A673 (cell line): ENCODE data around the gene ATP7B. TPM values are rescaled to one million over a fixed set of nuclear protein-coding genes. Genes with fewer than 3 reads are reported as not detected.

ENCODE experiments used
- BruUV-seq: library from RNA; stranded (reverse); fragments of 400-500 nt; replicated peaks from 2 replicates; lab custom pipeline; 2021; lab: Mats Ljungman, UMichigan
- CTCF ChIA-PET: fragments of 300-600 bp; sonication (Branson Sonifier 250); formaldehyde crosslinking; loops from one replicate; lab custom pipeline; 2022; ENCODE audit warnings: antibody characterized with exemption; lab: Charles Lee
- POLR2A ChIA-PET: fragments of 300-600 bp; sonication (Branson Sonifier 250); formaldehyde crosslinking; loops from one replicate; lab custom pipeline; 2022; ENCODE audit warnings: antibody characterized with exemption; ENCODE audit not compliant: low non-redundant PET; lab: Charles Lee
- DNase-seq: peaks from one replicate; pipeline ENCODE4 v3.0.0-alpha.2; 2015; ENCODE audit warnings: low spot score
- H3K27ac ChIP-seq: fragments of 200-600 bp; sonication (generic); 2 replicates; pipeline ENCODE4 v1.5.1; 2016; ENCODE audit warnings: mixed run types, low read depth, mild to moderate bottlenecking, mixed read lengths, antibody characterized with exemption, low read length; ENCODE audit not compliant: poor library complexity, severe bottlenecking
- H3K27me3 ChIP-seq: fragments of 200-600 bp; sonication (generic); replicated peaks from 2 replicates; pipeline ENCODE4 v1.6.1; 2017; ENCODE audit warnings: mixed run types, low read depth, mild to moderate bottlenecking, mixed read lengths, antibody characterized with exemption, low read length; ENCODE audit not compliant: insufficient read depth, poor library complexity
- H3K36me3 ChIP-seq: fragments of 200-600 bp; sonication (generic); 2 replicates; pipeline ENCODE4 v1.6.1; 2016; ENCODE audit warnings: mixed run types, mild to moderate bottlenecking, mixed read lengths, antibody characterized with exemption, low read length; ENCODE audit not compliant: insufficient read depth, poor library complexity, severe bottlenecking
- H3K4me1 ChIP-seq: fragments of 200-600 bp; sonication (generic); 2 replicates; pipeline ENCODE4 v1.6.1; 2017; ENCODE audit warnings: mixed run types, mild to moderate bottlenecking, mixed read lengths, antibody characterized with exemption, low read length; ENCODE audit not compliant: insufficient read depth, poor library complexity, severe bottlenecking
- H3K4me3 ChIP-seq: fragments of 200-600 bp; sonication (generic); 2 replicates; pipeline ENCODE4 v1.5.1; 2016; ENCODE audit warnings: low read depth, mixed run types, mild to moderate bottlenecking, mixed read lengths, low read length; ENCODE audit not compliant: poor library complexity, severe bottlenecking
- H3K9me3 ChIP-seq: fragments of 200-600 bp; sonication (generic); 2 replicates; pipeline ENCODE4 v1.6.1; 2016; ENCODE audit warnings: mixed run types, low read depth, mild to moderate bottlenecking, mixed read lengths, antibody characterized with exemption, low read length; ENCODE audit not compliant: poor library complexity, severe bottlenecking
- CTCF ChIP-seq: fragments of 300-800, 200-600 bp; sonication (generic); conservative IDR thresholded peaks from 2 replicates; pipeline ENCODE4 v1.5.1; 2017; ENCODE audit warnings: low read depth, mild to moderate bottlenecking, antibody characterized with exemption, low read length, moderate library complexity, mixed read lengths
- EZH2 ChIP-seq: fragments of 200-600 bp; sonication (generic); IDR thresholded peaks from 2 replicates; pipeline ENCODE4 v1.6.1; 2017; ENCODE audit warnings: borderline replicate concordance, low read depth, mild to moderate bottlenecking, mixed read lengths, antibody characterized with exemption, low read length; ENCODE audit not compliant: poor library complexity, severe bottlenecking
- intact Hi-C: fragments of 100-400 bp; cut with micrococcal nuclease; formaldehyde crosslinking; loops from one replicate; pipeline ENCODE4 v1.10.0; 2022; ENCODE audit not compliant: unreplicated experiment
- total RNA-seq: library from RNA; stranded (reverse); gene quantifications from 2 replicates; pipeline ENCODE4 v1.2.3, GENCODE V29; 2021

The ATP7B gene
- total RNA-seq, 1 experiment from 2014 or later: 2.9 TPM

DNA sequence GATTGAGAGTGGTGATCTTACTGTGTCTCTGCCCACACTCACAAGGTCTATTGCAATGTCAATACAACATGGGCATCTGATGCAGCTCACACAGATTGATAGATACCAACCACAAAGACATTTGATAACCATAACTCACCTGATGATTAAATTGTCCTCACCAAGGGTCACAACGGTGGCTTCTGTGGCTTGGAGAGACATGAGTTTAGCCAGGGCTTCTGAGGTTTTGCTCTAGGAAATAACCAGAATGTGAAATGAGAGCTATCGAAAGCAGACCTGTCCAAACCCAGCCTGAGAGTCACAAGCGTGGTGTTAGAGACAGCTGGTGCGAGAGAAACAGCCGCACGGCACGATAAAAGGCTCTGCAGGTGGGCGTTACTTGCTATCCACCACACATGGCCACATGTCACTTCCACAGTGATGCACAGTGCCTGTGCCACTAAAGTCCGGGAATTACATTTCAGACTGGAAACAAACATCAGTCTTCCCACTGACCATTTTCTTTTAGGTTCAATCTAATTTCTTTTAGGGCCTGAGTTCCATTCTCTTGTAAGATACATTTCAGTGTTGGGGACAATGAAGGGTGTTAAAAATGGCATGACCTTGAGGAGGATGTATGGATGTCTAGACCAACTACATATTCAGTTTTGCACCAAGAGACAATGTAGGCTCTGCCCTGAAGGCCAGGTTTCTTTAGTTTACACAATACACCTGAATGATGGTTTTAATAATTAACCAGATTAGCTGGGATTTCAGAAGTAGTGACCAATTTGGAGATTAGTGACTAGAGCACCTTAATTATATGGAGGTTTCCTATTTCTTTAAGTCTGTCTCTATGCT lies 53.7 kb downstream of the ATP7B start:
- Histone ChIP-seq H3K27me3 (peaks cover 7% of the 10 kb centered on the region), H3K9me3 (no peaks in the 10 kb centered on the region), H3K27ac (no peak overlapping the region), H3K36me3 (no peaks in the 10 kb centered on the region), H3K4me1 (no peaks in the 10 kb centered on the region), H3K4me3 (no peak overlapping the region)
- POLR2A ChIA-PET: no interaction called here
- intact Hi-C loops: no loop called here
- CTCF ChIA-PET: no interaction called here
- DNase-seq: no peak
- BruUV-seq: no TSS peak
- TF ChIP-seq CTCF: no peak
- no peak for TF ChIP-seq EZH2

GRCh38 chr13:51956717-51957116 lies 54.5 kb downstream of the ATP7B start:
- no peaks in the 10 kb centered on the region for H3K9me3 ChIP-seq

GRCh38 chr13:51955816-51956603 lies 55.2 kb downstream of the ATP7B start:
- H3K4me3 ChIP-seq: no peak overlapping the region
- H3K27ac ChIP-seq: no peak overlapping the region
- ChIA-PET POLR2A (interaction anchor here (0.6 kb wide), 1 partner anchor 204 kb away, joined by 3 read pairs; no protein-coding TSS in a partner anchor), CTCF (no interaction called here)
- intact Hi-C loops: no loop called here
- no peaks in the 10 kb centered on the region for H3K4me1 ChIP-seq
- H3K36me3 ChIP-seq: no peaks in the 10 kb centered on the region
- TF ChIP-seq EZH2 (no peak), CTCF (no peak)
- peaks cover 16% of the 10 kb centered on the region for H3K27me3 ChIP-seq
- BruUV-seq: no TSS peak
- no peak for DNase-seq
- no peaks in the 10 kb centered on the region for H3K9me3 ChIP-seq

More at GRCh38 chr13:51956717-51957116, 54.5 kb downstream of the ATP7B start:
- ChIA-PET CTCF (no interaction called here), POLR2A (no interaction called here)
- intact Hi-C loops: no loop called here
- no peak overlapping the region for H3K27ac ChIP-seq
- H3K4me3 ChIP-seq: no peak overlapping the region
- BruUV-seq: no TSS peak
- TF ChIP-seq CTCF: no peak
- H3K4me1 ChIP-seq: no peaks in the 10 kb centered on the region
- peaks cover 8% of the 10 kb centered on the region for H3K27me3 ChIP-seq
- DNase-seq: no peak
- H3K36me3 ChIP-seq: no peaks in the 10 kb centered on the region
